ENCODE data around the gene ALDH3B2.

The ALDH3B2 gene

GRCh38 chr11:67612751-67613150 lies 61.7 kb downstream of the ALDH3B2 start:
- no peak for DNase-seq

Measured in cerebellar nuclear complex (tissue), 1 donor.